Measurements from ENCODE around the gene CROCC.
"Not testable (repeated sequence)": the region's sequence is repeated elsewhere in the genome, so short reads cannot be mapped to it uniquely, and the experiment has no call there.

CROCC gene

GRCh38 chr1:16936580-16936979 lies 14.8 kb downstream of the CROCC start:
- in situ Hi-C loops (cut with MboI; ENCODE audit: low sequenced_read_pairs): not testable (repeated sequence)

- in situ Hi-C loops (cut with MboI; ENCODE audit: low sequenced_read_pairs): no loop called here
Measured at GRCh38 chr1:16938351-16939321, 16.9 kb downstream of the CROCC start.

- in situ Hi-C loops (cut with MboI; ENCODE audit: low sequenced_read_pairs): not testable (repeated sequence)
Measured at GRCh38 chr1:16939386-16940180, 17.9 kb downstream of the CROCC start.

- in situ Hi-C loops (cut with MboI; ENCODE audit: low sequenced_read_pairs): no loop called here
Measured at GRCh38 chr1:16944038-16944437, 22.3 kb downstream of the CROCC start.

GRCh38 chr1:16945512-16945911 lies 23.8 kb downstream of the CROCC start:
- in situ Hi-C loops (cut with MboI; ENCODE audit: low sequenced_read_pairs): not testable (repeated sequence)

GRCh38 chr1:16946185-16946584 lies 24.5 kb downstream of the CROCC start:
- in situ Hi-C loops (cut with MboI; ENCODE audit: low sequenced_read_pairs): not testable (repeated sequence)

GRCh38 chr1:16946646-16947045 lies 24.9 kb downstream of the CROCC start:
- in situ Hi-C loops (cut with MboI; ENCODE audit: low sequenced_read_pairs): no loop called here

- in situ Hi-C loops (cut with MboI; ENCODE audit: low sequenced_read_pairs): not testable (repeated sequence)
Measured at GRCh38 chr1:16948282-16948891, 26.7 kb downstream of the CROCC start.

GRCh38 chr1:16949026-16949425 lies 27.3 kb downstream of the CROCC start:
- in situ Hi-C loops (cut with MboI; ENCODE audit: low sequenced_read_pairs): not testable (repeated sequence)

GRCh38 chr1:16952376-16952775 lies 30.6 kb downstream of the CROCC start:
- in situ Hi-C loops (cut with MboI; ENCODE audit: low sequenced_read_pairs): not testable (repeated sequence)

GRCh38 chr1:16954579-16954978 lies 32.8 kb downstream of the CROCC start:
- in situ Hi-C loops (cut with MboI; ENCODE audit: low sequenced_read_pairs): no loop called here

- in situ Hi-C loops (cut with MboI; ENCODE audit: low sequenced_read_pairs): no loop called here
Measured at GRCh38 chr1:16955186-16955585, 33.5 kb downstream of the CROCC start.

GRCh38 chr1:16956775-16957174 lies 35.0 kb downstream of the CROCC start:
- in situ Hi-C loops (cut with MboI; ENCODE audit: low sequenced_read_pairs): no loop called here

- in situ Hi-C loops (cut with MboI; ENCODE audit: low sequenced_read_pairs): no loop called here
Measured at GRCh38 chr1:16957731-16958130, 36.0 kb downstream of the CROCC start.

GRCh38 chr1:16958475-16958874 lies 36.7 kb downstream of the CROCC start:
- in situ Hi-C loops (cut with MboI; ENCODE audit: low sequenced_read_pairs): no loop called here

- in situ Hi-C loops (cut with MboI; ENCODE audit: low sequenced_read_pairs): no loop called here
Measured at GRCh38 chr1:16960560-16961296, 39.0 kb downstream of the CROCC start.

GRCh38 chr1:16961297-16962133 lies 39.8 kb downstream of the CROCC start:
- in situ Hi-C loops (cut with MboI; ENCODE audit: low sequenced_read_pairs): no loop called here

- in situ Hi-C loops (cut with MboI; ENCODE audit: low sequenced_read_pairs): not testable (repeated sequence)
Measured at GRCh38 chr1:16964169-16964568, 42.4 kb downstream of the CROCC start.

GRCh38 chr1:16965486-16966067 lies 43.8 kb downstream of the CROCC start:
- in situ Hi-C loops (cut with MboI; ENCODE audit: low sequenced_read_pairs): no loop called here

All from hTERT RPE-1 (cell line).